ENCODE data around the gene CRTC3. TPM values are rescaled to one million over a fixed set of nuclear protein-coding genes. Genes with fewer than 3 reads are reported as not detected.

Gene CRTC3
- total RNA-seq, 2 donors from 2014 or later: 73.2 to 77.3 TPM

- ATAC-seq (replicated peaks in 1 of 2): no peak
- Mint-ChIP-seq H3K9me3 (no peaks in the 10 kb centered on the region), H3K4me3 (peak overlapping the region; percentile 80 to 81), H3K4me1 (ENCODE audit: low read depth) (peaks cover 78% of the 10 kb centered on the region), H3K27me3 (ENCODE audit: low read depth) (no peaks in the 10 kb centered on the region), H3K27ac (peak overlapping the region; percentile 97), H3K36me3 (ENCODE audit: insufficient read depth in 2 of 2) (peaks cover 12 to 22% of the 10 kb centered on the region in 2 donors)
- DNase-seq: no peak
Measured at GRCh38 chr15:90593499-90594158, 63.9 kb downstream of the CRTC3 start.

GRCh38 chr15:90594301-90594738 lies 64.6 kb downstream of the CRTC3 start:
- peak; percentile 88 to 89 for DNase-seq
- no peaks in the 10 kb centered on the region for H3K9me3 Mint-ChIP-seq
- H3K4me1 Mint-ChIP-seq (ENCODE audit: low read depth): peaks cover 78% of the 10 kb centered on the region
- ATAC-seq (replicated peaks in 1 of 2): peak; percentile 88 to 89
- H3K27me3 Mint-ChIP-seq (ENCODE audit: low read depth): no peaks in the 10 kb centered on the region
- H3K27ac Mint-ChIP-seq: peak overlapping the region; percentile 97
- peaks cover 12 to 20% of the 10 kb centered on the region in 2 donors for H3K36me3 Mint-ChIP-seq (ENCODE audit: insufficient read depth in 2 of 2)
- H3K4me3 Mint-ChIP-seq: peak overlapping the region; percentile 80 to 81

- H3K9me3 Mint-ChIP-seq: no peaks in the 10 kb centered on the region
- peak overlapping the region; percentile 97 for H3K27ac Mint-ChIP-seq
- H3K27me3 Mint-ChIP-seq (ENCODE audit: low read depth): no peaks in the 10 kb centered on the region
- peaks cover 12 to 19% of the 10 kb centered on the region in 2 donors for H3K36me3 Mint-ChIP-seq (ENCODE audit: insufficient read depth in 2 of 2)
- peak overlapping the region; percentile 30 to 59 for H3K4me3 Mint-ChIP-seq
- DNase-seq (no peak), ATAC-seq (replicated peaks in 1 of 2) (no peak)
- peaks cover 86% of the 10 kb centered on the region for H3K4me1 Mint-ChIP-seq (ENCODE audit: low read depth)
Measured at GRCh38 chr15:90595763-90596155, 66.0 kb downstream of the CRTC3 start.

- Mint-ChIP-seq H3K36me3 (ENCODE audit: insufficient read depth in 2 of 2) (peaks cover 12 to 19% of the 10 kb centered on the region in 2 donors), H3K9me3 (no peaks in the 10 kb centered on the region), H3K27ac (peak overlapping the region; percentile 97), H3K4me3 (peak overlapping the region; percentile 52 to 59), H3K4me1 (ENCODE audit: low read depth) (peaks cover 82% of the 10 kb centered on the region), H3K27me3 (ENCODE audit: low read depth) (no peaks in the 10 kb centered on the region)
- DNase-seq (no peak), ATAC-seq (replicated peaks in 1 of 2) (no peak)
Measured at GRCh38 chr15:90596943-90597342, 67.2 kb downstream of the CRTC3 start.

GRCh38 chr15:90597577-90597976 lies 67.9 kb downstream of the CRTC3 start:
- Mint-ChIP-seq H3K4me3 (peak overlapping the region; percentile 52 to 59), H3K27me3 (ENCODE audit: low read depth) (no peaks in the 10 kb centered on the region), H3K27ac (peak overlapping the region; percentile 97), H3K4me1 (ENCODE audit: low read depth) (peaks cover 77% of the 10 kb centered on the region), H3K9me3 (no peaks in the 10 kb centered on the region), H3K36me3 (ENCODE audit: insufficient read depth in 2 of 2) (peaks cover 12 to 21% of the 10 kb centered on the region in 2 donors)
- DNase-seq (no peak), ATAC-seq (replicated peaks in 1 of 2) (peak; percentile 57 to 63)

- Mint-ChIP-seq H3K27ac (peak overlapping the region; percentile 97), H3K36me3 (ENCODE audit: insufficient read depth in 2 of 2) (peaks cover 12 to 21% of the 10 kb centered on the region in 2 donors), H3K9me3 (no peaks in the 10 kb centered on the region), H3K27me3 (ENCODE audit: low read depth) (no peaks in the 10 kb centered on the region), H3K4me3 (peak overlapping the region; percentile 52 to 59), H3K4me1 (ENCODE audit: low read depth) (peaks cover 76% of the 10 kb centered on the region)
- DNase-seq (peak; percentile 21 to 48), ATAC-seq (replicated peaks in 1 of 2) (peak in 1 of 2 donors; percentile 21)
Measured at GRCh38 chr15:90598031-90598577, 68.4 kb downstream of the CRTC3 start.

- Mint-ChIP-seq H3K4me3 (peak overlapping the region; percentile 52 to 59), H3K36me3 (ENCODE audit: insufficient read depth in 2 of 2) (peaks cover 12 to 16% of the 10 kb centered on the region in 2 donors), H3K4me1 (ENCODE audit: low read depth) (peaks cover 74% of the 10 kb centered on the region), H3K27me3 (ENCODE audit: low read depth) (no peaks in the 10 kb centered on the region), H3K9me3 (no peaks in the 10 kb centered on the region), H3K27ac (peak overlapping the region; percentile 97)
- DNase-seq: no peak
- no peak for ATAC-seq (replicated peaks in 1 of 2)
Measured at GRCh38 chr15:90598679-90599078, 69.0 kb downstream of the CRTC3 start.

GRCh38 chr15:90599116-90599515 lies 69.4 kb downstream of the CRTC3 start:
- Mint-ChIP-seq H3K27ac (peak overlapping the region; percentile 61), H3K4me3 (peak overlapping the region; percentile 42 to 45), H3K4me1 (ENCODE audit: low read depth) (peaks cover 74% of the 10 kb centered on the region), H3K9me3 (no peaks in the 10 kb centered on the region), H3K27me3 (ENCODE audit: low read depth) (no peaks in the 10 kb centered on the region), H3K36me3 (ENCODE audit: insufficient read depth in 2 of 2) (peaks cover 12 to 15% of the 10 kb centered on the region in 2 donors)
- ATAC-seq (replicated peaks in 1 of 2) (no peak), DNase-seq (no peak)

GRCh38 chr15:90599644-90600043 lies 69.9 kb downstream of the CRTC3 start:
- H3K9me3 Mint-ChIP-seq: no peaks in the 10 kb centered on the region
- H3K27ac Mint-ChIP-seq: peak overlapping the region; percentile 61
- no peaks in the 10 kb centered on the region for H3K27me3 Mint-ChIP-seq (ENCODE audit: low read depth)
- DNase-seq (no peak), ATAC-seq (replicated peaks in 1 of 2) (no peak)
- H3K4me1 Mint-ChIP-seq (ENCODE audit: low read depth): peaks cover 72% of the 10 kb centered on the region
- H3K36me3 Mint-ChIP-seq (ENCODE audit: insufficient read depth in 2 of 2): peaks cover 12 to 15% of the 10 kb centered on the region in 2 donors
- H3K4me3 Mint-ChIP-seq: peak overlapping the region; percentile 45 to 50

GRCh38 chr15:90600954-90601353 lies 71.2 kb downstream of the CRTC3 start:
- no peak overlapping the region for H3K27ac Mint-ChIP-seq
- DNase-seq (no peak), ATAC-seq (replicated peaks in 1 of 2) (no peak)
- H3K4me3 Mint-ChIP-seq: no peak overlapping the region
- no peaks in the 10 kb centered on the region for H3K9me3 Mint-ChIP-seq
- H3K4me1 Mint-ChIP-seq (ENCODE audit: low read depth): peaks cover 59% of the 10 kb centered on the region
- H3K27me3 Mint-ChIP-seq (ENCODE audit: low read depth): no peaks in the 10 kb centered on the region
- H3K36me3 Mint-ChIP-seq (ENCODE audit: insufficient read depth in 2 of 2): peaks cover 10 to 12% of the 10 kb centered on the region in 2 donors

- Mint-ChIP-seq H3K9me3 (no peaks in the 10 kb centered on the region), H3K27me3 (ENCODE audit: low read depth) (no peaks in the 10 kb centered on the region), H3K4me1 (ENCODE audit: low read depth) (peaks cover 30% of the 10 kb centered on the region), H3K36me3 (ENCODE audit: insufficient read depth in 2 of 2) (peaks cover 6 to 11% of the 10 kb centered on the region in 2 donors), H3K4me3 (no peak overlapping the region), H3K27ac (peak overlapping the region; percentile 85)
- ATAC-seq (replicated peaks in 1 of 2) (no peak), DNase-seq (peak; percentile 50 to 54)
Measured at GRCh38 chr15:90603893-90604292, 74.2 kb downstream of the CRTC3 start.

GRCh38 chr15:90606641-90607040 lies 76.9 kb downstream of the CRTC3 start:
- DNase-seq (no peak), ATAC-seq (replicated peaks in 1 of 2) (no peak)
- Mint-ChIP-seq H3K27ac (no peak overlapping the region), H3K4me1 (ENCODE audit: low read depth) (peaks cover 17% of the 10 kb centered on the region), H3K36me3 (ENCODE audit: insufficient read depth in 2 of 2) (peaks cover 6 to 12% of the 10 kb centered on the region in 2 donors), H3K27me3 (ENCODE audit: low read depth) (no peaks in the 10 kb centered on the region), H3K4me3 (no peak overlapping the region), H3K9me3 (no peaks in the 10 kb centered on the region)

GRCh38 chr15:90607361-90607760 lies 77.6 kb downstream of the CRTC3 start:
- H3K4me3 Mint-ChIP-seq: no peak overlapping the region
- ATAC-seq (replicated peaks in 1 of 2) (no peak), DNase-seq (no peak)
- no peaks in the 10 kb centered on the region for H3K27me3 Mint-ChIP-seq (ENCODE audit: low read depth)
- peak overlapping the region; percentile 49 for H3K27ac Mint-ChIP-seq
- H3K4me1 Mint-ChIP-seq (ENCODE audit: low read depth): peaks cover 17% of the 10 kb centered on the region
- H3K36me3 Mint-ChIP-seq (ENCODE audit: insufficient read depth in 2 of 2): peaks cover 6 to 14% of the 10 kb centered on the region in 2 donors
- no peaks in the 10 kb centered on the region for H3K9me3 Mint-ChIP-seq
